SIG-M5 treated with dmso at 0.1 percent for 504 hours (cell line): ENCODE results near the gene OSBPL9.

Experiments
- DNase-seq: peaks from one replicate; lab custom pipeline; 2025; ENCODE audit not compliant: unreplicated experiment; lab: John Stamatoyannopoulos, UW

Gene OSBPL9, protein sequence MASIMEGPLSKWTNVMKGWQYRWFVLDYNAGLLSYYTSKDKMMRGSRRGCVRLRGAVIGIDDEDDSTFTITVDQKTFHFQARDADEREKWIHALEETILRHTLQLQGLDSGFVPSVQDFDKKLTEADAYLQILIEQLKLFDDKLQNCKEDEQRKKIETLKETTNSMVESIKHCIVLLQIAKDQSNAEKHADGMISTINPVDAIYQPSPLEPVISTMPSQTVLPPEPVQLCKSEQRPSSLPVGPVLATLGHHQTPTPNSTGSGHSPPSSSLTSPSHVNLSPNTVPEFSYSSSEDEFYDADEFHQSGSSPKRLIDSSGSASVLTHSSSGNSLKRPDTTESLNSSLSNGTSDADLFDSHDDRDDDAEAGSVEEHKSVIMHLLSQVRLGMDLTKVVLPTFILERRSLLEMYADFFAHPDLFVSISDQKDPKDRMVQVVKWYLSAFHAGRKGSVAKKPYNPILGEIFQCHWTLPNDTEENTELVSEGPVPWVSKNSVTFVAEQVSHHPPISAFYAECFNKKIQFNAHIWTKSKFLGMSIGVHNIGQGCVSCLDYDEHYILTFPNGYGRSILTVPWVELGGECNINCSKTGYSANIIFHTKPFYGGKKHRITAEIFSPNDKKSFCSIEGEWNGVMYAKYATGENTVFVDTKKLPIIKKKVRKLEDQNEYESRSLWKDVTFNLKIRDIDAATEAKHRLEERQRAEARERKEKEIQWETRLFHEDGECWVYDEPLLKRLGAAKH

DNA sequence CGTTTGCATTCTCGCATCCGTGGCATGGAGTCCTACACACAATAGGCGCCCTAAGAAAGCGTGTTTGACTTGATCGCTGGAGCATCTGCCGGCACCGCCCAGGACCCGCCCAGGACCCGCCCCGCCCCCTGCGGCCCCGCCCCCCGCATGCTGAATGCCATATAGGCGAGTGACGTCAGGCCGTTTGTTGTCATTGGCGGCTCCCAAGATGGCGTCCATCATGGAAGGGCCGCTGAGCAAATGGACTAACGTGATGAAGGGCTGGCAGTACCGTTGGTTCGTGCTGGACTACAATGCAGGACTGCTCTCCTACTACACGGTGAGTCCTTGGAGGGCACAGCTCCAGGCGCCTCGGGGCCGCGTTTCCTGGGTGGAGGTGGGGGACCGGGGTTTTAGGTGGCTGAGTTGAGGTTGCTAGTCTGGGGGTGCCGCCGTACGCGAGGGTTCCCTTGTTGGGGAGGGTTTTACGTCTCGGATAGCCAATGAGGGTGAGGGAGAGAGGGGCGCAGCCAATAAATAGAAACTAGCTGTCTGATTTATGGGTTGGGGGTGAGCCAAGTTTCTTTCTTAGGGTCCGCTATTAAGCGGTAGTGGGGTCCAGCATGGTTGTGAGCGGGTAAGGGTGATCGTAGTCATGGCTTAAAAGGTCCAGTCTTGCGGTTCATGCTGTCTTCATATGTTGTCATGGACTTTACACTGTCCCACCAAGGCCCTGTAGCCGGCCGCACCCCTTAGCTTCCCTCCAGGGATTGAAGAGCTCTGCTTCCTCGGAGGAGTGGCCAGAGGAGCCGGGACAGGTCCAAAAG lies at the start of gene OSBPL9:
TSS of gene OSBPL9 (plus strand) at position 190 of the 806 bp plus-strand sequence. CDS start at position 209, 19 bp downstream.
- DNase-seq: peak; percentile 84

DNA sequence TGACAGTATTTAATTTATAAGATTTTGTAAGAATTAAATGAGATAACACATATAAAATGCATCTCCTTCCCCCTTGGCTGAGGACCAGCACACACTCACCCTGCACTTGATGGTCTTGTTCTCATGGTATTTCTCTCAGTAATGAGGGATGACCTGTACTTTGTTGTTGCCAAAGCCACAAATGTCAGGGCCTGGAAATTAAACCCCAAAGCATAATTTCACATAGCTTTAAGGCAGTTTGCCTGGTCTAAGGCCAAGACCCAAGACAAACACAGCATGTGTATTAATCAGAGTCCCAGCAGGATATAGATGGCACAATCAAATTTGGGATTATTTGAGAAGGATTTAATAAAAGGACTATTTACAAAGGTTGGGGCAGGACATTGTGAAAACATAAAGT lies 49.2 kb upstream of the OSBPL9 start:
- DNase-seq: peak; percentile 25

DNA sequence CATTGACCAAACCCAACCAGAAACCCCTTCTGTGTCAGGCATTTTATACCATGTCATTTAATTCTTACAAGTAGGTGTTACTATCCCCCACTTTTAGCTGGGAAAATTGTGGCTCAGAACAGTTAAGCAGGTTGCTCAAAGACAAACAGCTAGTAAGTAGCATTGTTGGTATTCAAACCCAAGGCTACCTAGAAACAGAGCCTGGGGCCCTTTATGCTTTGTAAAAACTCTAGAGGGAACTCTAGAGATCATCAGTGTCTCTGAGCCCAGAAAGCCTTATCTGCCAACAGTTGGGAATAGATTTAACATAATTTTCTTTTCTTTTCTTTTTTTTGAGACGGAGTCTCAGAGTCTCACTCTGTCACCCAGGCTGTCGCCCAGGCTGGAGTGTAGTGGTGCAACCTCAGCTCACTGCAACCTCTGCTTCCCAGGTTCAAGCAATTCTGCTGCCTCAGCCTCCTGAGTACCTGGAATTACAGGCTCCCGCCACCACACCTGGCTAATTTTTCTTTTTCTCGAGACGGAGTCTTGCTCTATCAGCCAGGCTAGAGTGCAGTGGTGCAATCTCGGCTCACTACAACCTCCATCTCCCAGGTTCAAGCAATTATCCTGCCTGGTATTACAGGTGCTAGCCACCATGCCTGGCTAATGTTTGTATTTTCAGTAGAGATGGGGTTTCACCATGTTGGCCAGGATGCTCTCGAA lies 48.5 kb upstream of the OSBPL9 start:
- DNase-seq: no peak

DNA sequence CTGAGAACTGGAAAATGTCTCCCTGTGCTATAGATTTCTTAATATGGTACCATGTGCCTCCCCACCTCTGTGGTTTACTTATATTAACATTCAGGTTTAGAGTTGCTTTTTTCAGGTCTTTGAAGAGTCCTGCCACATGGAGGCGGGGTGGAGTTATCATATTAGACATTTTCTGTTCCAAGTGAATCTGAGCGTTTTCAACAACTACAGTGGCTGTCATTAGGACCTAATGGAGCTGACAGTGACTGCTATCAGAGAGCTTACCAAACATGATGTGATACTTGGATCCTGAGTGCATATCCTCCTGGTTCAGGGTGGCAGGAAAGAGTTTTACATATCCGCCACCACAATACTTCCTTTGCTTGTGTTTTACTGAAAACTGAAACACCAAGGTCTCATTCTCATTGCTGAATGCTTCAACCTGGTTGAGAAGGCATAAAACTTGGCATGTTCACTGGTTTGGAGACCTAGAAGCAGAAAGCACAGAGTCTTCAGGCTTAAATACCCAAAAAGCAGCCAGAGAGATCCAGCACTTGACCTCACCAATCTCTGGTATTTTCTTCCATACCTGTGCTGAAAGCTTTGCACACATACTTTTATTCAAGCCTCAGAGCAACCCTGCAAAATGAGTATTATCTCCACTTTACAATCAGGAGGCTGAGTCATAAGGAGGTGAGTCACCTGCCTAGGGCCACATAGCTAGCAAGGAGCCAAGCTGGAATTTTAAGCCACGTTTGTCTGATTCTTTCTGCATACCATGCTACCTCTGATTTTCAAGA lies 47.4 kb upstream of the OSBPL9 start:
- DNase-seq: peak; percentile 55

DNA sequence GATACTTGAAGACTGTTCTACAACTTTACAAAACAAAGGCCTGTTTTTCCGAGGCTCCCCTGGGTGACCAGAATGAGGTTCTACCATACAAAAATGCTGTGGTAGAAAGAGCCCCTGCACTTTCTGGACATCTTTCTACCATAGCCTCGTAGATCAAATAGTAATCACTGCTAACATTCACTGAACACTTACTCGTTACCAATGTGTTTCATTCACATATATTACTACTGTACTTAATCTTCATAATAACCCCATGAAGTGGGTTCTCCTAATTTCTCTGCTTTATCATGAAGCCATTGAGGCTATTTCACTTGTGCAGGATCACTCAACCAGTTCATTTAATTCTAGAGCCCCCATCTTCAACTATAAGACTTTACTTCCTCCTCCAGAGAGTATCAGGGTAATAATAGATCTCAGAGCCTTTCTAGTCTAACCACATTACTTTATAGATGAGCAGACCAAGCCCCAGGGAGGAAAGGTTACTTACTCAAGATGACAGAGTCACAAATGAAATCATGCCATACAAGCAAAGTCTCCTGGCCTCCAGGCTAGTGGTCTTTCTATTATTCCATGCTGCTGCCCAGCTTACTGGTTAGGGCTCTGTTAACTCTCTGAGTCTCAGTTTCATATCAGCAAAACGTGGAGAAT lies 46.7 kb upstream of the OSBPL9 start:
- peak; percentile 16 for DNase-seq

DNA sequence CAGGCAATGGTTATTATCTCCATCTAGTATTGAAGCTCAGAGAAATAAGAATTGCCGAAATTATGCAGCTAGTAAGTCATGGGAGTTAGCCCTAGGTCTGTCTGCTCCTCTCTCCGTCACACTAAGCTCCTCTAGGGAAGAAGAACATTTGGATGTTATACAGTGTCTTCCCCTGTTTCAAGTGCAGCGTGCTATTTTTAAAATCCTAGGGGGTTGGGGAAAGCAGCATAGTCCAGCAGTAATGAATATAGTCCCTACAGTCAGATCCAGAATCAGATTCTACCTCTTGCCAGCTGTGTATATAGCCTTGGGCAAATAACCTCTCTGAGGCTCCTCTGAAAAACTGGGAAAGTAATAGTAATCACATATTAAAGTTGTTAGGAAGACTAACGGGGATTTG lies 44.5 kb upstream of the OSBPL9 start:
- DNase-seq: no peak

DNA sequence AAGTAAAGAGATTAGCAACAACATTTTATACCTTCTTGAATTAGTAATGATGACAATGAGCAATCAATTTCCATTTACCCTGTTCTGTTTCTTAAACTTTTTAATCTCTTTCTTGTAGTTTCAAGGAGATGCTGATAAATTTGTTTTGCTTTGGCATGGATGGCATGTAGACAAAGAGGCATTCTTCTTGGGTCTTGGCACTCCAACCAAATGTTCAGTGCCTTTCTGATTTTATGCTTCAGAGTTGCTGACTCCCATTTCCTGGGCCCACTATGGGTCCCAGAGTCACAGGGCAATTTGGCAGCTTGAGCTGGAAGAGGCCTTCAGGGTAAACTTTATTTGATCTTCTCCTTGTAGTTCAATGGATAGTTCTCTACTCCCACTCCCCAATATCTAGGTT lies 42.1 kb upstream of the OSBPL9 start:
- no peak for DNase-seq

DNA sequence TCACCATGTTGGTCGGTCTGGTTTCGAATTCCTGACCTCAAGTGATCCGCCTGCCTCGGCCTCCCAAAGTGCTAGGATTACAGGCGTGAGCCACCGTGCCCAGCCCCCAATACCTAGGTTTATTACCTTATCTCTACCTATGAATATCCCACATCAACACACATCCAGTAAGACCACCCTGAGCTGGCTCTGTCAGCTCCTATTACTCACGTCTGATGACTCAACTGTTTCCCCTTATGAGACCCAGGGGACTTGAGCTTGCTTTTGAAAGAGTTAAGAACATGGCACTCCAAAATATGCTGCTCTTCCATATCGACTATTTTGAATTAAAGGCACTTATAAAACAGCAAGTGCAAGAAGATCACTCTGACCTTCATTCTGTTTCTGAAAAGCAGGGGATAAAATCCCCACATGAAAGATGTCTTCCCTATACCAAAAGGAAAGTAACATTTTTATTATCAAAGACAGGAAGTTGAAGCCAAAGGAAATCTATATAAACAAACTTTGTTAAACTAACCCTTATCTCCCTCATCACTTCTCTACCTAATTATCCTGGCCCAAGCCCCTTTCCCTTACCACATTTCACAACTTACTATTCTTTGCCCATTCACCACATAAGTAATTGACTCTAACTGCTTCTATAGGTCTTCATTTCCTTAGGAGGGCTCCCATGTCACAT lies 41.3 kb upstream of the OSBPL9 start:
- DNase-seq: peak; percentile 4

DNA sequence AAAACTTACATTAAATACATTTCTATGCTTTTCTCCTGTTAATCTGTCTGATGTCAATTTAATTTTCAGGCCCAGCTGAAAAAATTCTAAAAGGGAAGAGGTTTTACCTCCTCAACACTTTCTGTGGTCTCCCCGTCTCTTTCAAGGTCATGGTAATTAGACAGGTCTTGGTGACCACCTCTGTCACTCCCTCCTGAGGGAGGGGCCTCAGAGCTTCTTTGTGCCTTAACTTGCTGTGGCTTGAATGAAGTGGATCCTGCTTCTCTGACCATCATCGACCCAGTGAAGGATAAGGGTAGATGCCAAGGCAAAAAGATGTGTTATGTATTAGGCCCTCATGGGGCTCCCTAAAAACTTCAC lies 40.8 kb upstream of the OSBPL9 start:
- DNase-seq: no peak

DNA sequence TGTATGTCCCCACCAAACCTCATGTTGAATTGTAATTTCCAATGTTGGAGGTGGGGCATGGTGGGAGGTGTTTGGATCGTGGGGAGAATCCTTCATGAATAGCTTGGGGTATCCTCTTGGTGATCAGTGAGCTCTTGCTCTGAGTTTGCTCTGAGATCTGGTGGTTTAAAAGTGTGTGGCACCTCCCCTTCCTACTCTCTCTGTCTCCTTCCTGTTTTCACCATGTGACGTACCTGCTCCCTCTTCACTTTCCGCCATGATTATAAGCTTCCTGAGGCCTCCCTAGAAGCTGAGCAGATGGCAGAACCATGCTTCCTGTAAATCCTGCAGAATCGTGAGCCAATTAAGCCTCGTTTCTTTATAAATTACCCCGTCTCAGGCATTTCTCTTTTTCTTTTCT lies 40.0 kb upstream of the OSBPL9 start:
- no peak for DNase-seq

DNA sequence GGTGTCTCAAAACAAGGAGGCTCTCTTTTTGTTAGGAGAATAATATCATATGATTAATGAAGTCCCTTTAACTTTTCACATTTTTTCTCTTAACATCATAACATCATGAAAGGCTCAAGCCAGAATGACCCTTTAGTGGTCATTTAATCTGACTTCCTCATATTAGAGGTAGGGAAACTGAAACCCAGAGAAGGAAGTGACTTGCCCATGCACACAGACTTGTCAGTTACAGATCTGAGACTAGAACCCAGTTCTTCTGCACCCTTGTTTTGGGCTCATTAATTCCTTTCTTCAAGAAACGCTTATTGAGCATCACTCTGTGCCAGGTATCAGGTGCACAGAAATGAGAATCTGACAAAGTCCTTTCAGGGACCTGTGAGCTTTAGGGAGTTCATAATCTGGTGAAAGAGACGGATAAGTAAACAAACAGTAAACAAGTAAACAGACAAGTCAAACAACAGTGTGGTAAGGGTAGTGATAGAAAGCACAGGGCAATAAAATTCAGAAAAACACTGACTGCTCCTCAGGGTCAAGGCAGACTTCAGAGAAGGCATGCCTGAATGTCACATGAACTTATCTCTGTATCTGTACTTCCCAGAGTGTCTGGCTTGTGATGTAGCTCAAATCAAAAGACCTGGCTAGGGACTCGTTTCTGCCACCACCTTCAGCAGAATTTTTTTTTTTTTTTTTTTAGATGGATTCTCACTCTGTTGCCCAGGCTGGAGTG lies 38.3 kb upstream of the OSBPL9 start:
- DNase-seq: peak; percentile 37

DNA sequence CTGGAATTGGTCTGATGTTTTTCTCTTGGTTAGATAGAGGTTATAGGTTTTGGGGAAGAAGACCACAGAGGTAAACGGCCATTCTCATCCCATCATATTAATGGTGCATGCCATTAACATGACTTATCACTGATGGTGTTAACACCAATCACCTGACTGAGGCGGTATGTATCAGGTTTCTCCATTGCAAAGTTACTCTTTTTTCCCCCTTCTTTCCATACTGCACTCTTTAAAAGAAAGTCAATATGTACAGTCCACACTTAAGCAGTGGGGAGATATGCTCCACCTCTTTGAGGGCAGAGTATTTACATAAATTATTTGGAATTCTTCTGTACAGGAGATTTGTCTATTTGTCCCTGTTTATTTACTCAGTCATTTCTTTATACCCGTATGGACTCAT lies 35.7 kb upstream of the OSBPL9 start:
- no peak for DNase-seq

DNA sequence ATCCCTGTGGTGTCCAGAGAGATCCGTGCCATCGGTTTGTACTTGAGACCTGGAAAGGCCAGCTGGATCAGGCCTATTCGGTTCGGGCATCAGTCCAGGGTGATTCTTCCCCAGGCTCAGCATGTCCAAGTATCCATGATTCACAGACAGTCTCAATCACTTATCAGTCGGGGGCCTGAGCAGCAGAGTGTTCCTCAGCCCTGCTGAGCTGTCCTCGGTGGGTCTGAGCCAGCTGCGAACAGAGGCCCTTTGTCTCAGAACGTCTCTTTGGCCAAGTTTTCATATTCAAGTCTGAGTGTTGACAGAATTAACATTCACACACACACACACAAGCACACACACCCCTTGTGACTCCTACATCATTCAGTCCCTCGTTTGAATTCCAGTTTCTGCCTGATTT lies 33.4 kb upstream of the OSBPL9 start:
- DNase-seq: no peak

DNA sequence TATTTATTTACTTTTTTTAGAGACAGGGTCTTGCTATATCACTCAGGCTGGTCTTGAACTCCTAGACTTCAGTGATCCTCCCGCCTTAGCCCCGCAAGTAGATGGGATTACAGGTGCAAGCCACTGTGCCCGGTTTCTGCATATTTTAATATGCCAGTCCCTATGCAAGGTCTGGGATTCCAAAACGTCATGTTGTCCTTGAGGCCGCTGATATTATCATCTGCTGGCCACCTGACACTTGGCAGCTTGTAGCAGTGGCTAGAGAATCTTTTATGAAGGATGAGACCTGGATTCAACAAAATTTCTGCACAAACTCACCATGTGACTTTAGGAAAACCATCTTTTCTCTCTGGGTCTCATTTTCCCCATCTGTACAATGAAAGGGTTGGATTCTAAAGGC lies 32.9 kb upstream of the OSBPL9 start:
- no peak for DNase-seq

DNA sequence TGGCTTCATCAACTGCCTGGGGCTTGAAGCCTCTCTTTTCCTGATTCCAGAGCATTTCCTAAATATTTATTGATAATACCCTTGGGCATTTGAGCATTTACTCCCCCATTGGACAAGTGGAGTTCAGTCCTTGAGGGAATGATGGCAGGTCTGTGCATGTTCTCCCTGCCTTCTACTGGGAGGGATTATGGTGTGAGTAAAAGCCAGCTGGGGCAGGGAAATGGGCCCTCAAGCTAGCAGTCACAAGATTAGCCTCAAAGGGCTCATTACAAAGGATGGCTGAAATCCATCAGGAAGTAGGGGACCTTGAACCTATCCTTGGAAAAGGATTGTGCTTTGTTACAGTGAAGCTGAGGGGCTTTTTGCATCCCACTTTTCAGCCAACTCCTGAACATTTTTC lies 24.2 kb upstream of the OSBPL9 start:
- no peak for DNase-seq

DNA sequence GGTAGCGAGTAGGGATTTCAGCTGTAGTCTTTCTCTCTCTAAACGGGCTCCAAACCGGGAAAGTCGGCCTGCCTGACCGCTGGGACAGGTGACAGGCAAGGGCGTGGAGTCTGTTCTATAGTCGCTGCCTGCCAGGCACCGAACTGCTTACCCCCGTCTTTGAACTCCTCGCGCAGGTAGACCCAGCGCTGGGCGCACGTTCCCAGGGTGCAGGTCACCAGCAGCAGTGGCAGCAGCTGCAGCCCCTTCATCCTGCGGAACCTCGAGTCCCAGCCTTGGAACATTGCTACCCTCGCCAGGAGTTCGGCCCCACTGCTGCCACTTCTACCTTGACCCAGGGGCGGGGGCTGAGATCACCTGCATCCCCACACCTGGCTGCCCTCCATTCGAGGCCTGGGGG lies 22.2 kb upstream of the OSBPL9 start:
- no peak for DNase-seq

DNA sequence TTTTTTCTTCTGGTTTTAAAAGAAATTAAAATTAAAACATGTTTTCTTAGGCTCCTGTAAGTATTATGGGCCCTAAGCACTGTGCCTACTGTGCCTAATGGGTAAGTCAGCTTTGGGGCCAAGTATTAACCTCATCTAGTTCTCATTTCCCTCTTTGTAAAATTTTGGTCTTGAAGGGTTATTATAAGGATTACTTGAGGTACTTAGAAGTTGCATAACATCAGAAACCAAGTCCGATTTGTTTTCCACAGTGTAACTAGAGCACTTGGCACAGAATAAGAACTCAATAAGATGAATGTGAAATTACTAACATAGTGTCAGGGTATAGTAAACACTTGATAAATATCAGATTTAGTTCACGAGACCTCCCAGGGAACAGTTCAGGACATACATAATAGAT lies 16.4 kb upstream of the OSBPL9 start:
- peak; percentile 66 for DNase-seq

DNA sequence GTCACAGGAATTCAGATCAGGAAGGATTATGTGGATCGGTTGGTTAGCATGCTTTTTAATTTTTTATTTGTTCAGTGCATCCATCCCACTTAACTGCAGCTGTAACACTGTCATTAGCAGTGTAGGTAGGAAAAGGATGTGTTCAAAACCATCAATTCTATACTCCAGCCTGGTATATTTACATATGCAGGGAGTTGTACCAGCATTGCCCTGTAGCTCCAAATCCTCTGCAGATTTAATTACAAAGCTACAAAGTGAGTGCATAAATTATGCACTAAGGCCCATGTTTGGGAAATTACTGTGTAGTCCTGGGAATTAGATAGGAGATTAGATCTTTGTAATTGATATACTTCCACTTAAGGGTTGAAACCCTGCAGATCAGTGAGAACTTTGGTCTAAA lies 15.9 kb upstream of the OSBPL9 start:
- DNase-seq: no peak
